OCI-LY1 (cell line): ENCODE data around the gene SENP8.

ENCODE experiments used
- H2AFZ ChIP-seq: fragments of 200-600 bp; sonication (generic), shearing (Covaris generic); 2 replicates; pipeline ENCODE4 v1.6.0; 2014; ENCODE audit warnings: antibody characterized with exemption, mild to moderate bottlenecking, low read length
- H3F3A ChIP-seq: fragments of 200-600 bp; sonication (generic), shearing (Covaris generic); 2 replicates; pipeline ENCODE4 v1.6.0; 2014; ENCODE audit warnings: mild to moderate bottlenecking, antibody characterized with exemption, low read length, moderate library complexity; ENCODE audit not compliant: insufficient read depth
- H3K27ac ChIP-seq: fragments of 200-600 bp; sonication (generic); 2 replicates; pipeline ENCODE4 v1.5.1; 2014; ENCODE audit warnings: low read length, mixed run types, mild to moderate bottlenecking, low read depth; ENCODE audit not compliant: poor library complexity, severe bottlenecking
- H3K27me3 ChIP-seq: fragments of 200-600 bp; sonication (generic); 2 replicates; pipeline ENCODE4 v1.6.0; 2014; ENCODE audit warnings: antibody characterized with exemption, mild to moderate bottlenecking, low read length, moderate library complexity; ENCODE audit not compliant: insufficient read depth
- H3K36me3 ChIP-seq: fragments of 200-600 bp; sonication (generic); 2 replicates; pipeline ENCODE4 v1.6.1; 2014; ENCODE audit warnings: mild to moderate bottlenecking, antibody characterized with exemption, low read length, moderate library complexity, mixed read lengths; ENCODE audit not compliant: insufficient read depth
- H3K4me1 ChIP-seq: fragments of 200-600 bp; sonication (generic); 2 replicates; pipeline ENCODE4 v1.5.1; 2014; ENCODE audit warnings: mild to moderate bottlenecking, low read length, moderate library complexity; ENCODE audit not compliant: insufficient read depth, severe bottlenecking
- H3K4me2 ChIP-seq: fragments of 200-600 bp; sonication (generic), shearing (Covaris generic); 2 replicates; pipeline ENCODE4 v1.6.1; 2014; ENCODE audit warnings: low read length
- H3K4me3 ChIP-seq: fragments of 200-600 bp; sonication (generic); 2 replicates; pipeline ENCODE4 v1.5.1; 2014; ENCODE audit warnings: low read length, low read depth, mild to moderate bottlenecking, mixed read lengths; ENCODE audit not compliant: poor library complexity, severe bottlenecking
- H3K79me2 ChIP-seq: fragments of 200-600 bp; shearing (Covaris generic); 2 replicates; pipeline ENCODE4 v1.6.1; 2016; ENCODE audit warnings: mixed run types, low read length, mixed read lengths; ENCODE audit not compliant: insufficient read depth
- H3K9ac ChIP-seq: fragments of 200-600 bp; sonication (generic), shearing (Covaris generic); 2 replicates; pipeline ENCODE4 v1.6.1; 2014; ENCODE audit warnings: mild to moderate bottlenecking, low read length, mixed read lengths
- H3K9me2 ChIP-seq: fragments of 200-600 bp; sonication (generic), shearing (Covaris generic); 2 replicates; pipeline ENCODE4 v1.6.1; 2014; ENCODE audit warnings: low read depth, mild to moderate bottlenecking, low read length, mixed read lengths
- H3K9me3 ChIP-seq: fragments of 200-600 bp; shearing (Covaris generic); 2 replicates; pipeline ENCODE4 v1.6.1; 2014; ENCODE audit warnings: low read length, mixed read lengths
- H4K20me1 ChIP-seq: fragments of 200-600 bp; sonication (generic), shearing (Covaris generic); 2 replicates; pipeline ENCODE4 v1.6.0; 2016; ENCODE audit warnings: mild to moderate bottlenecking, low read length; ENCODE audit not compliant: insufficient read depth
- EZH2 ChIP-seq: fragments of 200-600 bp; sonication (generic), shearing (Covaris generic); IDR thresholded peaks from 2 replicates; pipeline ENCODE4 v1.8.0; 2017; ENCODE audit warnings: borderline replicate concordance, mixed run types, mild to moderate bottlenecking, antibody characterized with exemption, low read length, moderate library complexity, mixed read lengths
- TF ChIP-seq, protein P1 (sequence below): fragments of 200-600 bp; sonication (generic), shearing (Covaris generic); IDR thresholded peaks from 2 replicates; pipeline ENCODE4 v1.5.1; 2017; ENCODE audit warnings: mild to moderate bottlenecking, antibody characterized with exemption, low read length, moderate library complexity, mixed read lengths

The SENP8 gene

GRCh38 chr15:72173864-72174550 lies 55.8 kb downstream of the SENP8 start:
- H2AFZ ChIP-seq = no peak overlapping the region
- no peaks in the 10 kb centered on the region for H3K9me2 ChIP-seq
- no peaks in the 10 kb centered on the region for H3F3A ChIP-seq
- H3K27me3 ChIP-seq = no peaks in the 10 kb centered on the region
- TF ChIP-seq EZH2 = no peak
- TF ChIP-seq, protein P1, sequence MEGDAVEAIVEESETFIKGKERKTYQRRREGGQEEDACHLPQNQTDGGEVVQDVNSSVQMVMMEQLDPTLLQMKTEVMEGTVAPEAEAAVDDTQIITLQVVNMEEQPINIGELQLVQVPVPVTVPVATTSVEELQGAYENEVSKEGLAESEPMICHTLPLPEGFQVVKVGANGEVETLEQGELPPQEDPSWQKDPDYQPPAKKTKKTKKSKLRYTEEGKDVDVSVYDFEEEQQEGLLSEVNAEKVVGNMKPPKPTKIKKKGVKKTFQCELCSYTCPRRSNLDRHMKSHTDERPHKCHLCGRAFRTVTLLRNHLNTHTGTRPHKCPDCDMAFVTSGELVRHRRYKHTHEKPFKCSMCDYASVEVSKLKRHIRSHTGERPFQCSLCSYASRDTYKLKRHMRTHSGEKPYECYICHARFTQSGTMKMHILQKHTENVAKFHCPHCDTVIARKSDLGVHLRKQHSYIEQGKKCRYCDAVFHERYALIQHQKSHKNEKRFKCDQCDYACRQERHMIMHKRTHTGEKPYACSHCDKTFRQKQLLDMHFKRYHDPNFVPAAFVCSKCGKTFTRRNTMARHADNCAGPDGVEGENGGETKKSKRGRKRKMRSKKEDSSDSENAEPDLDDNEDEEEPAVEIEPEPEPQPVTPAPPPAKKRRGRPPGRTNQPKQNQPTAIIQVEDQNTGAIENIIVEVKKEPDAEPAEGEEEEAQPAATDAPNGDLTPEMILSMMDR = no peak
- no peaks in the 10 kb centered on the region for H3K36me3 ChIP-seq
- H3K79me2 ChIP-seq = no peaks in the 10 kb centered on the region
- no peak overlapping the region for H3K9ac ChIP-seq
- H3K27ac ChIP-seq = no peak overlapping the region
- H3K4me1 ChIP-seq = no peaks in the 10 kb centered on the region
- no peak overlapping the region for H3K4me2 ChIP-seq
- no peaks in the 10 kb centered on the region for H3K9me3 ChIP-seq
- H3K4me3 ChIP-seq = no peak overlapping the region
- H4K20me1 ChIP-seq = no peaks in the 10 kb centered on the region

GRCh38 chr15:72174551-72175165 lies 56.5 kb downstream of the SENP8 start:
- Histone ChIP-seq H3K9me2 (no peaks in the 10 kb centered on the region), H4K20me1 (no peaks in the 10 kb centered on the region), H3K4me1 (no peaks in the 10 kb centered on the region), H3K36me3 (no peaks in the 10 kb centered on the region), H3K79me2 (no peaks in the 10 kb centered on the region), H3K9ac (no peak overlapping the region), H3K4me2 (no peak overlapping the region), H3K4me3 (no peak overlapping the region), H3K9me3 (no peaks in the 10 kb centered on the region), H3K27me3 (no peaks in the 10 kb centered on the region), H2AFZ (no peak overlapping the region), H3K27ac (no peak overlapping the region), H3F3A (no peaks in the 10 kb centered on the region)
- TF ChIP-seq, protein P1 = no peak
- no peak for TF ChIP-seq EZH2

DNA sequence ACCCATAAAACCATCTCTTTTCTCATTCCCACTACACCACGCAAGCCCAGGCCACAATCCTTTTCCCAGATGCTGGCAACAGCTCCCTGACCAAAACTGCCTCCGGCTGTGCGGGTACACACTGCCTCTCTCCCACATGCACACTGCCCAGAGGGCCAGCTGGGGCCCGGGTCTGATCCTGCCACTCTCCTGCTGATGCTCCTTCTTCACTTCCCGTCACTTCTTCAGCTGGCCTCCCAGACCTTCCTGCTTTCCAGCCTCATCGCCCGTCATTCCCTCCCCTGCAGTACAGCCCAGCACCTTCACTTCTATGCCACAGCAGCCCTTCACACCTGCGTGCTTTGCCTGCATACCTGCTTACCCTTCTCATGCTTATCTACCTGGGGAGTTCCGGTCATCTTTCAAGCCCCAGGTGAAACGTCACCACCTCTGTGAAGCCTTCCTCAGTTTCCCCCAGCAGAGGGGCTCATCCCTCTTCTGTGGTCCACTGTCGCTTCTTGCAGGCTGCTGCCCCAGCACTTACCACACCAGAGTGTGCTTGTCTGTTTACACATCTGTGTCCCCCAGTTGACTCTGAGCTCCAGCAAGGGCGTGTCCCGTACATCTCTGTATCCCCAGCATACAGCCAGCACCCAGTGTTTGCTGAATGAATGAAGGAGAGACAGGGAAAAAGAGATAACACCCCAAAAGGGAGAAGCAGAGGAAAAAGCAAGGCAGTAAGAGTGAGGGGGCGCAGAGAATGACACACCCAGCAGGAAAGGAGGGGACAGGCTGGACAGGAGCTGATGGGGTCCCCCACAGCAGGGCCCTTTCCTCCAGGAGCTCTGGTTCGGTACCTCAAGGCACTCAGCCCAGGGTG lies 57.2 kb downstream of the SENP8 start:
- Histone ChIP-seq H3K9me3 (no peaks in the 10 kb centered on the region), H3K4me2 (no peak overlapping the region), H3K4me1 (no peaks in the 10 kb centered on the region), H3K9ac (no peak overlapping the region), H4K20me1 (no peaks in the 10 kb centered on the region), H3K9me2 (no peaks in the 10 kb centered on the region), H3K4me3 (no peak overlapping the region), H3K36me3 (no peaks in the 10 kb centered on the region), H2AFZ (no peak overlapping the region), H3K79me2 (no peaks in the 10 kb centered on the region), H3K27ac (no peak overlapping the region), H3F3A (no peaks in the 10 kb centered on the region), H3K27me3 (no peaks in the 10 kb centered on the region)
- no peak for TF ChIP-seq EZH2
- TF ChIP-seq, protein P1 = no peak
